HG03135 (cell line): Measurements from ENCODE around the gene PSMB9.
A peak's percentile ranks its signal among the peaks of the same experiment; 100 is the strongest.

Source experiments
- ATAC-seq: cut with Tn5 transposase; IDR thresholded peaks from one replicate; pipeline ENCODE4 v1.9.1; 2021; ENCODE audit warnings: mild to moderate bottlenecking, moderate library complexity; ENCODE audit not compliant: unreplicated experiment

Gene PSMB9

DNA sequence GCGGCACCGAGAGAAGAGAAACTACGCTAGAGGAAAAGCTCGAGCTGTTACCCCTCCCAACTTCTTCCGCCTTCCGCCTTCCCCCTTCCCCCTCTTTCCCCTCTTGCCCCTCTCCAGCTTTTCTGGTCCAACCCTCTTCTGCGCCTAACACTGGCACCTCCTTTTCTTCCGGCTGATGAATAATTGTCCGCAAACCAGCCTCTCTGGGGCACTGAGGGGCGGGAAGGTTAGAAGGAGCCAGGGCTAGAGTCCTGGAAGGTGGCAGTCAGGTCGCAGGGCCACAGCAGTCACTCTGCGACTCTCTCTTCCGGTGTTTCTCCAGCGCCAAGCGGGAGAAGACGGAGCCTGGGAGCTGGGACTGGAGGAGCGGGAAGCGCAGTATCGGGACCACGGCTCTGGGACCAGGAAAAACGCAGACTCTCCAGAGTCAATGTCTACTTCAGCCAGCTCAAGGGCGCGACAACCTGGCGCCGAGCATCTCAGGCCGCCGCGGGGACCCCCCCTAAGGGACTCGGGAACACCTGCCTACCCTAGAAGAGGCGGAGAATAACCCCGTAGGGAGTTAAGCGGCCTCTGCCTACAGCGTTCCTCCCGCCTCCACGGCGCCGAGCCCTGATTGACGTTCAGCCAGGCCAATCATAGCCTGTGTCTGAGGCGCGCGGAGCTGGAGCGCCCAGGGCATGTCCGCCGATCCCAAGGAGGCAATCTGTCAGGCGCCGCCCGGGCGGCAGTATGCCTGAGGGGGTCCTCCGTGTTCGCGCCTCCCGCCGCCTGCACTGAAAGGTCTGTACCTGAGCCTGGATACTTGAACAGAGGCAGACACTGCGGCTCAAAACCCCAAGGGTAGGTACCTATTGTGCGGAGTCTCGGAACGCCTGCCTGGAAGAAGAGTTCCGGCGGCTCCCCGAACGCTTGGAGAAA is 40.4 kb downstream of the PSMB9 start:
- peak; percentile 98 for ATAC-seq

DNA sequence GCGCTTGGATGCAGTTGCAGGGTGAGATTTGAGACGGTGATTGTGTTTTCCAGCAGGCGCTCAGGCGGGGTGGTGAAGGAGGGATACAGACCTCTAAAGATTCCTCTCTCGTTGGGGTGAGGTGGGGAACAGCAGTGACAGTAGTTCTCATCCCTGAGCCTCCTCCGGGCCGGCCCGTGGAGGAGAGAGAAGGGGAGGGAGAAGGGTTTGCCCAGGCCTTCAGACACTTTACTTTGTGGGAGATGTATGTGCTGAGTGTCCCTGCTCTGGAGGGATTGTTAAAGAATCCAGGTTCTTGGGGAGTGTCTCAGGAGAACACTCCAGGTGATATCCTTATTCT is 41.0 kb downstream of the PSMB9 start:
- ATAC-seq = peak; percentile 14

DNA sequence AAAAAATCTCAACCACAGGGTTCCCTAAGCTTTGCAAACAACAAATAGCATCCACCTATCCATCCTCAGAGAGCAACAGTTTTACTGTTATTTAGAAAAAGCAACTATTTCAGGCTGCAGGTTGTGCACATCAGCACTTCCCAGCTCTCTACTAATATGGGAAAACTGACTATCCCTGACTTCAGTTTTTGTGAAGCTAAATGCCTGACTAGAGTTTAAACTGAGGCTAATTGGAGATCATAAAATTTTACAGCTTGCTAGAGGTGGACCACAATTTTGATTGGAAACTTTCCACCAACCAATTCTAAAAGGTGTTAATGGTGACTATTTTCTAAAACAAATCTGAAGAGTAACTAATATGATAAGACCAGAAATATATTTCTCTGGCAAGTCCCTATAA is 50.0 kb downstream of the PSMB9 start:
- no peak for ATAC-seq

DNA sequence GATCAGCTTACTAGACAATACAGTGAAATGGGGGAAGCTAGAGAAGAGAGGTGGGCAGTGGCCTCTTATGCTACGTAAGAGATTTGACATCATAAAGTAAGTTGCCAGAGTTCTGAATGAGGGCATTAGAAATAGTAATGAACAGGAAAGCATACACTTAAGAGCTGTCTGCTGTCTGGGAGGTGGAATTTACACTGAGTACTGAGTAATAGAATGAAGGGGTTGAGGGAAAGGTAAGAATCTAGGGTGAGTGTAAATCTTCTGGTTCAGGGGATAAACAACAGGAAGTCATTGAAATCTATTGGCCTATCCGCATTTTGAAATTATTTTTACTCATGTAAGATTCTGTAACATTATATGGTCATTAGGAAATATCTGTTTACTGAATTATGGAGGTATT is 51.1 kb downstream of the PSMB9 start:
- ATAC-seq = no peak

DNA sequence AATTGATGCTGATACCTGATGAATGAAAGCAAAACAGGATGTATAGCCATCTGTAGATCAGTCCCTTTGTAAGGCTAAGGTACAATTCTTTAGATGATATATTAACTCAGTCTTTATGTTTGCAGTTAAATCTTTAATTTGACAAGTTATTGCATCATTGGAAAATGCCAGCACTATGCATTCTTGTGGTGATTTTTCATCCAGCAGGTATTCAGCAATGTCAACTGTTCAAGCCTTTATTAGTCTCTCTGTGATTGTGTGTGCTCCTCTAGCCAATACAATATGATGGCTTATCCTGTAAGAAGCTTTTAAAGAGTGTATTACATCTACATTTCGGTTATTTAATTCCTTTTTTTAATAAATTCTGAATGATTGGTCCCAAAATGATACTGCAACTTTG is 52.5 kb downstream of the PSMB9 start:
- no peak for ATAC-seq

DNA sequence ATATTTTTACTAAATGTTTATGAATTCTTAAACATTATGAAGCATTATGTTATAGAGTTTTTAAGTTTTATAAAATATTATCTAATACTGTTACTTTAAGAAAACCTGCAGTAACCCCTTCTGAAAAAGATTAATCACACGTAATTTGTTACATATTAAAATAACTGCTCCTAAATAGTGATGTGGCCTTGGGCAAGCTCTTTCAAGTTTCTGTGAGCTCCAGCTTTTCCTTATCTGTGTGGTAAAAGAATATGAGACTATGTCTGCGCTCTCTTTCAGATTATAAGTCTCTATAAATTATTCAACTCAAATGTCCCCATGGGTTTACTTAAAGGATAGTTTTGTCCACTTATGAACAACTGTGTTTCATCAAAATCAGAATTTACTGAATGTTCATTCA is 54.9 kb downstream of the PSMB9 start:
- ATAC-seq = no peak
